Left renal cortex interstitium (tissue), 4 donors: ENCODE measurements around the gene TCF12. TPM values are rescaled to one million over a fixed set of nuclear protein-coding genes. Genes with fewer than 3 reads are reported as not detected.

Source experiments
- DNase-seq, 4 donors: peaks; one replicate each; pipeline ENCODE4 v3.0.0-alpha.2; 2013; ENCODE audit warnings: low read depth in 4 of 4, low spot score in 2 of 4, missing footprints in 1 of 4
- polyA plus RNA-seq, 4 donors: library from polyadenylated mRNA; unstranded; fragments of 120-200 nt; gene quantifications; one replicate each; pipeline ENCODE4 v1.2.1, GENCODE V29; 2013; ENCODE audit not compliant: insufficient read length in 4 of 4

TCF12 gene
- polyA plus RNA-seq, 4 donors, result 153 to 190 (median 164) TPM

DNA sequence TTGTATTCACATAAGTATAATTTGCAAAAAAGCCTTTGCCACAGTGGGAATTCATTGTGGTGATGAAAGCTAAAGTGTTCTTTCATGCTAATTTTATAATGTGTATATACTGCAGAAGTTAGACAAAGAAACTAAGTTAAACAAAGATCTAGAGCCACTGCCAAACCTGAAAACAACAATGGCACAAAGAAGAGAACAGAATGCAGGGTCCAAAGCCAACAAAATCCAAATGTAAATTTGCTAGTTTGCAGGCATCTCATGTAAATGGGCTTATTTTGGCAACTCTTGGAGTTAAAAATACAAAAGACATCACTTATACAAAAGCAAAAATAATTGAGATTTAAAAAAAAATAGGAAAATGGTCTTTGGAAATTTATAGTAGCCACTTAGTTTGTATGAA is 123.0 kb downstream of the TCF12 start:
- DNase-seq, result no peak

DNA sequence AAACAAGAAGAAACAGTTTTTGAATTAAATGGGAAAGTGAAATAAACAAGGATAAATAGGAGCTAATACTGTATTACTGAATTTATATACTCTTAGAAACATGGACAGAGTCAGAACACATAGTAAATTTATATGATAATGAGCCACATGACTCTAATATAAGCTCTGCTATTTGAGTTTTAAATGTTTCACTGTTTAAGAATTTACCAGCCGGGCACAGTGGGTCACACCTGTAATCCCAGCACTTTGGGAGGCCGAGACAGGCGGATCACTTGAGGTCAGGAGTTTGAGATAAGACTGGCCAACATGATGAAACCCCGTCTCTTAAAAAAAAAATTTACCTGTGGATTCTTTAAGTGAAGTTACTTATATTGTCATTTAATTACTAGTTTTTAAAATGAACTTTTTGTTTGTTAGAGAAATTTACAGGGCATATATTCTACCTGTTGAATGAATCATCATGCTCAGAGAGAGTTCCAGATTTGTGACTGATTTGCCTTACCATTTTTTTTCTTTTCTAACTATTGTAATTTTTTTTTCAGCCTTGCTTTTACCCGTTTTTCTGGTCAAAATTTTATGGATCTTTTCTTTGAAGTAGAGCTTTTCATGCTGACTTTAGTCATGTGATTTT is 125.7 kb downstream of the TCF12 start:
- DNase-seq, result no peak

DNA sequence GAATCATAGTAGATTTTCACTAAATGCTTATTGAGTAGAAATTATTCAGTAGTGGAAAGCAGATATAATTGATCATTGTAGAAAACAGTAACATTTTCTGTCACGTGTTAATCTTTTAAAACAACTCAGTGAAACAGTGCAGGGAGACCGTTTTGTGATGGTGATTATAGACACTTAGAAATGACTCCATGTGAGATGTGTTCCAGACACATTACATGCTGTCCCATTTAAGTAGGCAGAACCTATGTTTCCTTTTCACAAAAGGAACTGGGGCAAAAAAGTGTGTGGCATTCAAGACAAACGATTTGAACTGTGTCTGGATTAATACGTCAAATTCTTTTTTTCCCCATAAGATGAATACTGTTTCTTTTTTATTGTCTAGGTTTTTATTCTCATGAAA is 126.5 kb downstream of the TCF12 start:
- no peak for DNase-seq

DNA sequence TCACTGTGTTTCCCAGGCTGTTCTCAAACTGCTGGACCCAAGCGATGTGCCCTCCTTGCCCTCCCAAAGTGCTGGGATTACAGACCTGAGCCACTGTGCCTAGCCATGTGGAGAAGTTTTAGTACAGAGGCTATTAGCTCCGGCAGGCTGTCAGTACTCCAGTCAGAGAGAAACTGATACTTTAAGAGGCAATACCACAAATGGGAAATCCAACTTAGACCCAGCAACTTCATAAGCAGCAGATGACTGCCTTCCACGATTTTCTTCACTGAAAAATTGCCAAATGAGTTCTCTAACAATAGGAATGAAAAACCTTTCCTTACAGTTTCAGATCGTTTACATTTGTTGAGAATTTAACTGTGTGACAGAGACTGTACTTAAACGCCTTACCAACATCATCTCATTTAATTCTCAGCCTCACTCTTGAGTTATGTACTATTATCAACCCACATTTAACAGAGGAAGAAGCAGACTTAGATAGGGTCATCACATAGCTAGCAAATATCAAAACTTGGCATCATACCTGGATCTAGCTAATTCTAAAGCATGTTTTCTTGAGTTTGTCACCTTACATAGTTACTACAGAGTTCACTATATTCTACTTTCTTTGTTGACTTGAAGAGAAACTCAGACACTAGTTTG is 127.4 kb downstream of the TCF12 start:
- no peak for DNase-seq

DNA sequence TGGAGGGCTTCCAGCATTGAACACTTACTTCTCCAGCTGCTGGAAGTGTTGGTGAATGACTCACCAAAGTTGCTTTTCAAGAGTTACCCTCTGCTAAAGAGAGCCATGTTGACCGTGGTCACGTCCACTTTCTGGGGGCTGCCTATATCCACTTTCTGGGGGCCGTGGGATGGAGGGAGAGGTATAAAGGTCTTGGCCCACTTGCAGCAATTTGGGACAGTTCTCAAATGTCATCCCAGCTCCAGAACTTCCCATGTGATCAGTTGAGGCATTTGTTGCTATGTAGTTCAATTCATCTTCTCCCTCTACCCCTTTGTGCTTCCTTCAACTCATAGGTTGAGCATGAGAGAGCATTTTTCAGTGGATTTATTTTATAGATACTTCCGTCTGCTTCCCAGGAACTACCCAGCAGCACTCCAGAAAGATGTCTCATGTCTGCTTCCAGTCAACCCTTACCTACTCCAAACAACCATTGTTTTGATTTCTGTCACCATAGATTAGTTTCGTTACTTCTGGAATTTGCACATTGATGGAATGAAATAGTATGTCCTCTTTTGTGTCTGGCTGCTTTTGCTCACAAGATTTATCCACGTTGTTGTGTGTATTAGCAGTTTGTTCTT is 130.6 kb downstream of the TCF12 start:
- no peak for DNase-seq

DNA sequence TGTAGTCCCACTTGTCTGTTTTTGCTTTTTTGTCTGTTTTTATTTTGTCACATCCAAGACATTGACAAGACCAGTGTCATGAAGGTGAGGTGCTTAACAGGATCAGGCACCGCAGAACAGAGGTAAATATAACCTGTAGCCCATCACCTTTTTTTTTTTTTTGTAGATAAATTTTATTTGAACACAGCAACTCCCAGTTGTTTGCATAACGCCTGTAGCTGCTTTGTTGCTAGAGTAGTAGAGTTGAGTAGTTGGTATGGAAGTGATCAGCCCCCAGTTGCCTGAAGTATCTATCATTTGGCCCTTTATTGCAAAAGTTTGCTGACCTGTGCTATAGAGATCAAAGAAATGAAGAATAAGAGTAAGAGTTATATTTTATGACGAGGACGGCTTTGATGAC is 135.0 kb downstream of the TCF12 start:
- no peak for DNase-seq

DNA sequence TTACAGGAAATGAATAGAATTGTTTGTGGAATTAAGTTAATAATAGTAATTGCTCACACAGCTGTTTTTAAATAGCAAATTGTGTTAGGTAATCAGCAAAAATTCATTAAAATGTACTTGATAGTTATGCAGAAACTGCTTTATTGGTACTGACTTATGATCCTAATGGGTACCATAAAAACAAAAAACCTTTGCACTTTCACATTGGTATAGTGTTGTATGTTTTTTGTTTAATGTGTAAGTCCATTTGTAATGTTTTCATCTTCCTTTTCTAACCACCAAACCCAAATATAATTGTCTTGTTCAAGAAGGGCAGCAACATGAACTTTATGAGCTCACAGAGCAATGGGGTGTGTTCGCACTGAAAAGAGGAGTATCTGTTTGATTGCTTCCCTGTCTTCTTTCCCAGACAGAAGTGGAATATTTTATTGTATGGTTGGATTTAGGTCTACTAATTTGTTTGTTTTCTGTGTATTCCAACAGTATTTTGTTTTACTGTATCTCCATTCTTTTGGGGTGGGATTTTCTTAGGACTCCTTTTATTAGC is 135.8 kb downstream of the TCF12 start:
- peak in 2 of 4 donors; percentile 18 to 23 for DNase-seq

DNA sequence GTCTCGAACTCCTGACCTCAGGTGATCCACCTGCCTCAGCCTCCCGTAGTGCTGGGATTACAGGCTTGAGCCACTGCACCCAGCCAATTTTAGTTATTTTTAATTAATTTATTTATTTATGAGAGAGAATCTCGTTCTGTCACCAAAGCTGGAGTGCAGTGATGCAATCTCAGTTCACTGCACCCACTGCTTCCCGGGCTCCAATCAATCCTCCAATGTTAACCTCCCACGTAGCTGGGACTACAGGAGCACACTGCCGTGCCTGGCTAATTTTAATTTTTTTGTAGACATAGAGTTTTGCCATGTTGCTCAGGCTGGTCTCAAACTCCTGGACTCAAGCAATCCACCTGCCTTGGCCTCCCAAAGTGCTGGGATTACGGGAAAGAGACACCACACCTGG is 137.9 kb downstream of the TCF12 start:
- no peak for DNase-seq

DNA sequence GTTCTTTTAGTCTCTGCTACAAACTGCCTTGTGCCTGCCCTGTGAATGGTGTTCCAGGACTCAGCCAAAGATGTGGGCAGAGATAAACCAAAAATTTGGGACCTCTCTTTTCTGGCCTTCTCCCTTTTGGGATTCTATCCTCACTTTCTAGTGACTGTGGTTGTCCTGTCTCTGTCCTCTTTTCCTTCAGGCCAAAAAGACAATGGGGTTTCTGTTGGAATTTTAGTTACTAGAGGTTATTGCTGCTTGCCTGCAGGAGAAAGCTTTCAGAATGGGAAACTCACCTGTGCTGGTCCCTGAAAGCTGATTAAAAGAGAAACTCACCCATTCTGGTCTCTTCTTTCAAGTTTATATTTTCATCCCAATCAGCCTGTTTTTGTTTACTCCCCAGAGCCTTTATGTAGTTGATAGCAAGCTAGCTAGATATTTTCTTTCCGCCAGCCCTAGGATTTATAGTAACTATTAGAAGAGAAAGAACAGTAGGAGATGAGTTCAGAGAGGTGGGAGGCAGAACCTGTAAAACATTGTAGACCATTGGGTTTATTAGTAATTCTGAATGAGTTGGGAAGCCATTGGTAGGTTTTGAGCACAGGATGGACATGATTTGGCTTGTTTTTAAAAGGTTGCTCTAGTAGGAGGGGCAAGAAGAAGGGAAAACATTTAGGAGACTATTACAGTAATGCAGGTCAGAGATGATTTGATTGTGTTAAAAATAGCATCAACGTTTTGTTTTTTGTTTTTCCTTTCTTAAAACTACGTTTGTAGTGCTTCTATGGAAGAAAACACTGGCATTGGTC is 138.9 kb downstream of the TCF12 start:
- no peak for DNase-seq

DNA sequence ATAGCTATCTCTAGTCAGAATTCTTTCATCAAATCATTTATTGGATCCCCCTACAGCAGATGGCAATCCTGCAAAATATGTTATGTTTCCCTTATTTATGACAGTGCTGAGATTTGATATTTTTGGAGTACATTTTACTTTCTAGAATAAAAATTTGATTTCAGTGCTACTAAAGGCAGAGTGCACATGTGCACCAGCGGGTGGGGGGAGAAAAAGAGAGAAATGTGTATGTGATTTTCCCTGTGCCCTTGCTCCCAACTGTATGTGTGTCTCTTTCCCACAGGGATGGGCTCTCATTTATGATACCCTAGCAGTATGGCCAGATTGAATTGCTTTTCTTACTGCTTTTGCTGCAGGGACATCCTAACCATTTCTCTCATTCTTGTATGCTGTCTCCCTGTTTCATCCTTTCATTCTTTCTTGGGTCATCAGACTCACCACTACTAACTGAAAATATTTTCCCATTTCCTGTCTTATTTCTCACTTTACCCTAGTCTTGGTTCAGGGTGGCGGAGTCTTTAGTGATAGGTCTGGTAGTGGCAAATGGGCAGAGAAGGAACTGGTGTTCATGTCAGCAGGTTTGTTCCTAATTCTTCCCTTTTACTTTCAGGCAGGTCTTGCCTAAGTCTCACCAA is 140.7 kb downstream of the TCF12 start:
- DNase-seq, result no peak

DNA sequence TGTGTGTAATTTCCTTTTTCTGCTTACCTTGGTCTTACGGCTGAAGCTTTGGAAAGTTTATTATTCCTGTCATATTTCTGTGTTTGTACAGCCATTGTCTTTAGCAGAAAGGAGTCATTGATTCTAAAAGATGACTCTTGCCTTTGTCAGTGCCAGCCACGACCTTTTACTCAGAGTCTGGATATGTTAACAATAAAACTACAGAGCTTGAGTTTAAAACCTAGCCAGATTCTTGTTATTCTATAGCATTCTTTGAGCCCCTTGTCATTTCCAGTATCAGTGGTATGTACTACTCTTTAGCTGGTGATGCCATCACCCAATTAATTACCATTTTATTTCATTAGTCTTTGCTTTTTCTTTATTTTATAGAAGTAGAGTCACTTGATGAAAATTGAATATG is 142.4 kb downstream of the TCF12 start:
- DNase-seq, result no peak

DNA sequence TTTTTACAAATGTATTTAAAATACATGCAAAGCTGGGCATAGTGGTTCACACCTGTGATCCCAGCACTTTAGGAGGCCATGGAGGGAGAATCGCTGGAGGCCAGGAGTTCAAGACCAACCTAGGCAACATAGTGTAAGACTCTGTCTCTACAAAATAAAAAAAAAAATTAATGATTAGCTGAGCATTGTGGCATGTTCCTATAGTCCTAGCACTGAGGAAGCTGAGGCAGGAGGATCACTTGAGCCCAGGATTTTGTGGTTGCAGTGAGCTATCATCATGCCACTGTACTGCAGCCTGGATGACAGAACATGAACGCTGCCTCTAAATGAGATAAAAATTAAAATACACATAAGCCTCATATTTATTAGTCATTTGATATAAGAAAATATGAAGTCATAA is 142.8 kb downstream of the TCF12 start:
- DNase-seq, result no peak

DNA sequence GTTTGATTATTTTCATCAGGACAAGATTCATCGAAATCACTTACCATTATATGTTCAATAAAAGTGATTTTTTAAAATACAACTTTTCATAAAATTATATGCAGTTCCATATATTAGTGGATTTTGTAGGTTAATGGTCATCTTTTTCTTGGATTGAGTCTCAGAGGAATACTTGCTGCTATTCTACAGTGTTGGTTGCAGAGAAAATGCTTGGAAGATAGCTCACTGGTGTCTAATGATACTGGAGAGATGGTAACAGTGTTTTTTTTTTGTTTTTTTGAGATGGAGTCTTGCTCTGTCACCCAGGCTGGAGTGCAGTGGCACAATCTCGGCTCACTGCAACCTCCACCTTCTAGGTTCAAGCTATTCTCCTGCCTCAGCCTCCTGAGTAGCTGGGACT is 143.3 kb downstream of the TCF12 start:
- DNase-seq, result no peak

DNA sequence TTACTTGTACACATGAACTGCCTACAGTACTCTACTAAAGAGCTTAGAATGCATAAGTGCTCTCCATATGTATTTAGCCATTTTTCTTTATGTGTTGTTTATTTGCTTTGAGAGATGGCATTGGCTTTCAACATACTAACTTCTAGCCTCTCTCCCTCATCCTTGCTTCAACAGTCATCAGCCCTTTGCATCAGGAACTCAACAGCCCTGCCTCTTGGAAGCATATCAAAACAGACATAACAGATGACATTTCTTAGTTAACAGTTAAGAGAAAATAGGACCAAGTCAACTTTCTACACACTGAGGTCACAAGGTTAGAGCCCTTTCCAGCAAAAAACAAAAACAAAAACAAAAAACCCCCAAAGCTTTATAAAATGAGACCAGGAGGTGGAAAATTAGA is 145.6 kb downstream of the TCF12 start:
- DNase-seq, result no peak

DNA sequence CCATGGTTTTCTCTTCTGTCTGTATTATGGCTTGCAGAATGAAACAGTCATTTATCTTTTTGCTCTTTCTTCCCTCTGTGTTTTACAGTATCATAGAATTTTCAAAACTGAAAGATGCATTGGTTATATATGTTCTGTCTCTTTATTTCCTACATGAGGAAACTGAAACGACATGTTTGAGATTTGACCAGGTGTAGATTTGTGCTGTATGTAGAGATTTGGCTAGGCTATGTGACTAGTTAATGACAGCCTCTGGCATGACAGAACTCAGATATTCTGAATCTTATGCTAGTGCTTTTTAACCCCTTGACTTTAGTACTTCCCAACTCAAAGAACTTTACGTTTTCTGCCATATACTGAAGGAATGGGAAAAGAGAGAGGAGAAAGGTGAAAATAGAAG is 151.0 kb downstream of the TCF12 start:
- DNase-seq, result no peak

DNA sequence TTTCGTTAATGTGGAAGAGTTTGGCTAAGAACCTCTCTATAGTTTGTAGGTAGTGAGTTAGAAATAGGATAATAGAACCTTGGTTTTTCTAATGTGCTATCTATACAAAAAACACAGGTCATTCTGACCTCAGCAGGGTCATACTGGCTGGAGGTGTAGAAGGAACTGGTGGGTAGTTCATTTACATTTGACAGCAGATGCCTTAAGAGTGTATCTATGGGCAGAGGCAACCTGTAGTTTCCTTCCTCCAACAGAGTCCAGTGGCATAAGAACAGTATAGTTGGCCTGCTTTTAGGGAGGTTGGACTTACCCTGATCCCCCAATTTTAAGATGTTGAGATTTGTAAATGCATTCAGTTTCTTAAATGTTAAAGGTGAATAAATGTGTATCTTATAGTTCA is 152.2 kb downstream of the TCF12 start:
- no peak for DNase-seq

DNA sequence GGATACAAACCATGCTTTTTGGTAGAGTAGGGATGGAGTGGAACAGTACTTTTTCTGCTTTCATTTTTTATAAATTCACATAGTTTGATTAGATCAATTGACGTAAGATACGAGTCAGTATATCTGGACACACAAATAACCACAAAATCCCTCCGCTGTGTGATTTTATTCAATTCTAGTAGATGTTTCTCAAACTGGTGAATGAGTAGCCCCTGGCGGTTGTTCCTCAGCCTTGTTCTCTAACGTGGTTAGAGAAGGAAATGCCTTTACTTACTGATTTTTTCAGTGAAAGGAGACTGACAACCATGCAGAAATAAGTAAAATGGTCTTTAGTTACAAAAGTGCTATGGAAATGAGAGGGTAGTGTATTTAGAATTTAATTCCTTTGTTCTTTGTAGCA is 161.0 kb downstream of the TCF12 start:
- DNase-seq, result no peak

DNA sequence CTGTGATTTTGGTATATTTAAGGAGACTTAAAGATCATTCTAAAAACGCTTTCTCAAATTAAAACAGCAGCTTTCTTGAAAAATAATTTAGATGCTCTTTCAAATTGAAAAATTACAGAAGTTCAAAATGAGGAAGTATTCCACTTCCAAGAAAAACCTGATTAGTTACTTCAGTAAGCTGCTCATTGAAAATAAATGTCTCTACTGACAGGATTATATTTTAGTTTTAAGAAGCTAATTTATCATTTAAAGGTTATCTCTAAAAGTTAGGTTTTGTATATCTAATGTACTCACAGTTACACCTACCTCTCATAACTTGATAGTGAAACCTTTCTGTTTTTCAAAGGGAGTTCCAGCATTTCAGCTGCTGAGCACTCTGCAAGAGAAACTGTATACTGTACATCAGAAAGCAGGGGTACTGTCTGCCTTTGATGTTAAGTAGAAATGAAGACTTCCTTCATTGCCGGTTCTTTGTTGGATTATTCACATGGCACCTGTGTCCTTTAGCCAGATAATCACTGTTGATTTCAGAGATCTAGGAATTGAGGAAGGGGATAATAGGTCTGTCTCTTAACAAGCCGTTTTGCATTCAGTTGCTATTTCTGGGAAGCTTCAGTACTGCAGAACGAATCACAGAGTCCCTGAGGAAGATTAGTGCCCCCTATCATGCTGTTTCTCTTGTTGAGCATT is 161.6 kb downstream of the TCF12 start:
- DNase-seq, result no peak

DNA sequence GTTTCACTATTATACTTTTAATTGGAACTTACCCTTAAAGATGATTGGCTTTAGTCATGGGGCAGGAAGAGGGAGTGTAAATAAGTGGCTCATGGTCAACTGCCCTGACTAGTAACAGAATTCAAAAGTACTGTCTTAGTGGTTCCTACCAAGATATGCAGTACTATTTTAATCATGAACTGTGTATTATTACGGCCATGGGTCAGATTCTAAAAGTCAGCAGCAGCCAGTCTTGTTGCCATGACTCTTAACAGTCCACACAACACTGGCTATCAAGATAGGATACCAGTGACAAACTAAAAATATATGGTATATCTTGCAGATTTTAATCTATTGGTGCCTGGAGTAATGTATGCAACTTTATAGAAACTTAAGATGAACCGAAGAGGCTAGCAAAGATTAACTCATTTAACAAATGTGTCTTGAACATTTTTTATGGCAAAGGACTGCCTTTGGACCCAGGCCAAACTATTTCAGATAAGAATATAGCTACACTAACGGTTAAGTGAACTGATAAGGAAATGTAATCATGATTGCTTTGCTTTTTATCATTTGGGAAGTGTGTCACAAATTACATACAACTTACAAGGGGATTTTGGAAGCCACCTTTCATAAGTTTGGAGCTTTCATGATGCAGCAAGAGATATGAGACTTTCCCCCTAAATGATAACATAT is 163.7 kb downstream of the TCF12 start:
- no peak for DNase-seq

DNA sequence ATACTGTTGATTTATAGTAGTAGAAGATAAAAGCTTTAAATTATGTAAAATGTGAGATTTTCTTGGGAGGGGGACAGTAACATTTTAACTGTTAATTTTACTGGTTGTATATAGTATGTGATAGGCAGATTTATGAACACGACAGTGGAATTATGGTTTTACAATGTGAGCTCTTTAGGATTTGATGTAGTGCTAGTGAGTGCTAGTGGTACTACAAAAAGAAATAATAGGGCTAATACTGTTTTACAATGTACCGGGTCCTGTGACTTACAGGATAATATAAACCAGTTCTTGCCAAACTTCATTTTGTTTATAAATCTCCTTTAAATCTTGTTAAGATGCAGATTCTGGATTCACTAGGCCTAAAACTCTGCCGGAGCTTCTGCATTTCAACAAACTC is 165.7 kb downstream of the TCF12 start:
- no peak for DNase-seq
